HepG2 (cell line): ENCODE measurements around the gene NKD1. TPM values are rescaled to one million over a fixed set of nuclear protein-coding genes. Genes with fewer than 3 reads are reported as not detected.
A peak's percentile ranks its signal among the peaks of the same experiment; 100 is the strongest.

Source experiments
- ARID2 ChIP-seq: sonication (generic); formaldehyde crosslinking; IDR thresholded peaks from 2 replicates; pipeline ENCODE4 v1.8.1; 2022; ENCODE audit warnings: mild to moderate bottlenecking, missing genetic modification reagents, borderline replicate concordance
- BCL6 ChIP-seq: IDR thresholded peaks from 2 replicates; pipeline ENCODE4 v1.6.1; 2016; ENCODE audit warnings: missing genetic modification reagents, missing compliant biosample characterization
- CEBPB ChIP-seq: IDR thresholded peaks from 2 replicates; pipeline ENCODE4 v1.6.1; 2011; ENCODE audit warnings: low read depth, low read length, improper control_type of control experiment, borderline replicate concordance
- CEBPG ChIP-seq: IDR thresholded peaks from 2 replicates; pipeline ENCODE4 v1.6.1; 2016
- EP300 ChIP-seq, 3 experiments: sonication (generic) in 1 of 3; formaldehyde crosslinking in 1 of 3; IDR thresholded peaks; 2 replicates each; pipeline versions ENCODE4 v1.5.1 to v1.6.1; 2011 to 2020; ENCODE audit warnings: low read depth in 2 of 3, low read length in 2 of 3, borderline replicate concordance in 1 of 3, improper control_type of control experiment in 1 of 3, mild to moderate bottlenecking in 1 of 3, missing genetic modification reagents in 1 of 3, moderate library complexity in 1 of 3
- ETV6 ChIP-seq: sonication (generic); formaldehyde crosslinking; conservative IDR thresholded peaks from 2 replicates; pipeline ENCODE4 v1.4.0; 2020; ENCODE audit warnings: missing genetic modification reagents
- FOXK2 ChIP-seq: fragments of 450-650 bp; IDR thresholded peaks from 2 replicates; pipeline ENCODE4 v1.6.1; 2016
- FOXP1 ChIP-seq, 2 experiments: fragments of 450-650 bp in 1 of 2; IDR thresholded peaks; 2 replicates each; pipeline ENCODE4 v1.6.1; 2017 to 2018; ENCODE audit warnings: antibody characterized with exemption in 1 of 2
- KDM5A ChIP-seq: fragments of 200-600 bp; sonication (generic); IDR thresholded peaks from 2 replicates; pipeline ENCODE4 v1.7.0; 2018; ENCODE audit warnings: antibody characterized with exemption, mild to moderate bottlenecking, low read length, borderline replicate concordance
- MIER3 ChIP-seq: IDR thresholded peaks from 2 replicates; pipeline ENCODE4 v1.6.1; 2016; ENCODE audit warnings: missing compliant biosample characterization, borderline replicate concordance
- NR2F2 ChIP-seq: IDR thresholded peaks from 2 replicates; pipeline ENCODE4 v1.6.1; 2012; ENCODE audit warnings: low read depth, inconsistent platforms, borderline replicate concordance
- PHF21A ChIP-seq: sonication (generic); formaldehyde crosslinking; IDR thresholded peaks from 2 replicates; pipeline ENCODE4 v1.5.0; 2020; ENCODE audit warnings: mild to moderate bottlenecking, missing genetic modification reagents
- POLR2G ChIP-seq: fragments of 200-400 bp; formaldehyde crosslinking; IDR thresholded peaks from 2 replicates; pipeline ENCODE4 v1.6.1; 2018; ENCODE audit warnings: mild to moderate bottlenecking, low read depth, low read length, moderate library complexity
- RBM39 ChIP-seq: fragments of 200-400 bp; formaldehyde crosslinking; IDR thresholded peaks from one replicate; pipeline ENCODE4 v1.6.1; 2018; ENCODE audit warnings: antibody characterized with exemption, mild to moderate bottlenecking, low read depth, low read length; ENCODE audit not compliant: poor library complexity, severe bottlenecking
- TGIF2 ChIP-seq: IDR thresholded peaks from 2 replicates; pipeline ENCODE4 v1.6.1; 2016; ENCODE audit warnings: control low read depth, missing compliant biosample characterization
- TRIM24 ChIP-seq: sonication (generic); formaldehyde crosslinking; IDR thresholded peaks from 2 replicates; pipeline ENCODE4 v1.8.0; 2022; ENCODE audit warnings: mild to moderate bottlenecking, missing genetic modification reagents
- ZBTB42 ChIP-seq: sonication (generic); formaldehyde crosslinking; IDR thresholded peaks from 2 replicates; pipeline ENCODE4 v1.5.0; 2020; ENCODE audit warnings: mild to moderate bottlenecking, missing genetic modification reagents
- ZNF318 ChIP-seq: sonication (generic); formaldehyde crosslinking; IDR thresholded peaks from 2 replicates; pipeline ENCODE4 v1.4.0; 2020; ENCODE audit warnings: mild to moderate bottlenecking, missing genetic modification reagents
- ZNF33A ChIP-seq: sonication (generic); formaldehyde crosslinking; IDR thresholded peaks from 2 replicates; pipeline ENCODE4 v1.5.1; 2020; ENCODE audit warnings: missing genetic modification reagents, mild to moderate bottlenecking, moderate library complexity, borderline replicate concordance
- ZNF558 ChIP-seq: sonication (generic); formaldehyde crosslinking; IDR thresholded peaks from 2 replicates; pipeline ENCODE4 v1.9.0; 2022; ENCODE audit warnings: mild to moderate bottlenecking, missing genetic modification reagents, borderline replicate concordance
- polyA plus RNA-seq, 8 experiments: library from polyadenylated mRNA; depleted of rRNA in 3 of 8; stranded (reverse) in 7 of 8; unstranded in 1 of 8; fragments of >200 nt; fragmentation: Illumina TruSeq in 4 of 8; extraction: Trizol in 4 of 8; gene quantifications; 2 replicates each; pipeline versions ENCODE4 v1.2.1 to v1.2.3, GENCODE V29; 2011 to 2016; ENCODE audit warnings: low read depth in 4 of 8, missing spikeins in 1 of 8, mixed read lengths in 1 of 8; ENCODE audit not compliant: insufficient read depth in 1 of 8
- total RNA-seq, 5 experiments: library from RNA; depleted of rRNA; stranded (reverse); fragments of >200 nt; fragmentation: Illumina TruSeq; extraction: Trizol; gene quantifications; 2 replicates each; pipeline ENCODE4 v1.2.3, GENCODE V29; 2016; ENCODE audit warnings: low read depth in 1 of 5
- TF ChIP-seq, protein P1 (sequence below): sonication (generic); formaldehyde crosslinking; IDR thresholded peaks from 2 replicates; pipeline ENCODE4 v1.5.1; 2020; ENCODE audit warnings: missing genetic modification reagents, mild to moderate bottlenecking, borderline replicate concordance

Gene NKD1
- total and polyA plus RNA-seq, 2 of the 13 experiments (the other 11 are each of a cell fraction or from before 2014, with no cell fraction given) = 70.4 to 121 TPM

- TF ChIP-seq ZBTB42 (CRISPR knock-in tag) = no peak
- 0 out of 2 replicates have a peak, but pooled peaks have one; percentile 22 for TF ChIP-seq TGIF2 (CRISPR knock-in tag)
- no peak for TF ChIP-seq FOXK2
- 0 out of 2 replicates have a peak, but pooled peaks have one; percentile 19 for TF ChIP-seq CEBPG (CRISPR knock-in tag)
- TF ChIP-seq, protein P1, sequence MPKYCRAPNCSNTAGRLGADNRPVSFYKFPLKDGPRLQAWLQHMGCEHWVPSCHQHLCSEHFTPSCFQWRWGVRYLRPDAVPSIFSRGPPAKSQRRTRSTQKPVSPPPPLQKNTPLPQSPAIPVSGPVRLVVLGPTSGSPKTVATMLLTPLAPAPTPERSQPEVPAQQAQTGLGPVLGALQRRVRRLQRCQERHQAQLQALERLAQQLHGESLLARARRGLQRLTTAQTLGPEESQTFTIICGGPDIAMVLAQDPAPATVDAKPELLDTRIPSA (CRISPR knock-in tag) = no peak
- TF ChIP-seq PHF21A (CRISPR knock-in tag) = peak; percentile 14; the same call in 1 of the 2 replicates
- TF ChIP-seq POLR2G = peak; percentile 22; the same call in 1 of the 2 replicates
- peak; percentile 82 for TF ChIP-seq CEBPB
- TF ChIP-seq RBM39 = peak; percentile 8
- TF ChIP-seq EP300 (IDR thresholded peaks at IDR 0.05; ENCODE audit: low read depth in 2 of 2, low read length in 2 of 2) = peak in 1 of 2 experiments; percentile 22; a peak in 1 of 4 replicates
- TF ChIP-seq EP300 (CRISPR knock-in tag; IDR thresholded peaks at IDR 0.05; ENCODE audit: borderline replicate concordance) = no peak; the same call in none of the 2 replicates
- no peak for TF ChIP-seq TRIM24
- TF ChIP-seq MIER3 = no peak
- TF ChIP-seq ZNF558 = 0 out of 2 replicates have a peak, but pooled peaks have one; percentile 21
- TF ChIP-seq NR2F2 = no peak
- 0 out of 2 replicates have a peak, but pooled peaks have one; percentile 37 for TF ChIP-seq ARID2 (CRISPR knock-in tag)
- no peak for TF ChIP-seq ZNF33A (CRISPR knock-in tag)
- TF ChIP-seq ZNF318 (CRISPR knock-in tag) = no peak
- 0 out of 2 replicates have a peak, but pooled peaks have one; percentile 30 for TF ChIP-seq KDM5A
- TF ChIP-seq FOXP1 (IDR thresholded peaks at IDR 0.05) = no peak
- TF ChIP-seq FOXP1 (CRISPR knock-in tag; IDR thresholded peaks at IDR 0.05) = no peak
- TF ChIP-seq BCL6 = no peak
- TF ChIP-seq ETV6 (CRISPR knock-in tag) = 0 out of 2 replicates have a peak, but pooled peaks have one; percentile 26
Observed at GRCh38 chr16:50617646-50618184, 69.5 kb downstream of the NKD1 start (continued).
